ENCODE results near the gene SDF4.

GRCh38 chr1:1255078-1255477 lies 23.3 kb upstream of the SDF4 start:
- TF ChIP-seq CTCF (IDR thresholded peaks at IDR 0.05) (no peak), POLR2A (IDR thresholded peaks at IDR 0.05) (no peak)
